Vagina (tissue), 1 donor: Measurements from ENCODE around the gene PRG2. TPM values are rescaled to one million over a fixed set of nuclear protein-coding genes. Genes with fewer than 3 reads are reported as not detected.

Experiments
- total RNA-seq: library from RNA; depleted of rRNA; stranded (reverse); fragments of >200 nt; gene quantifications from one replicate; pipeline ENCODE4 v1.2.3, GENCODE V29; 2016

Gene PRG2
- total RNA-seq, 1 donor from 2014 or later = not detected

Other genes starting within 250 kb of the PRG2 start
- gene LRRC55, start 208.7 kb downstream of the PRG2 start, total RNA-seq = 0.74 TPM
- gene APLNR, start 153.4 kb downstream of the PRG2 start, total RNA-seq = 2.9 TPM
- gene TNKS1BP1, start 65.7 kb downstream of the PRG2 start, total RNA-seq = 159 TPM
- gene SSRP1, start 54.8 kb downstream of the PRG2 start, total RNA-seq = 85.4 TPM
- not detected for gene P2RX3, start 52.3 kb downstream of the PRG2 start, total RNA-seq
- not detected for gene PRG3, start 9.5 kb downstream of the PRG2 start, total RNA-seq
- gene SLC43A3, start 36.5 kb upstream of the PRG2 start, total RNA-seq = 53.5 TPM
- gene RTN4RL2, start 69.9 kb upstream of the PRG2 start, total RNA-seq = 2.0 TPM
- 22.6 TPM for gene SLC43A1, start 125.1 kb upstream of the PRG2 start, total RNA-seq
- 45.2 TPM for gene TIMM10, start 140.1 kb upstream of the PRG2 start, total RNA-seq
- gene SMTNL1, start 146.9 kb upstream of the PRG2 start, total RNA-seq = not detected
- gene UBE2L6, start 177.0 kb upstream of the PRG2 start, total RNA-seq = 48.1 TPM
- gene SERPING1, start 207.0 kb upstream of the PRG2 start, total RNA-seq = 779 TPM